GM18868 (cell line): Measurements from ENCODE around the gene TAOK3.
"Not testable (repeated sequence)": the region's sequence is repeated elsewhere in the genome, so short reads cannot be mapped to it uniquely, and the experiment has no call there.

Experiments
- ATAC-seq: cut with Tn5 transposase; IDR thresholded peaks from one replicate; pipeline ENCODE4 v1.9.1; 2021; ENCODE audit warnings: mild to moderate bottlenecking, moderate library complexity; ENCODE audit not compliant: unreplicated experiment

Gene TAOK3

DNA sequence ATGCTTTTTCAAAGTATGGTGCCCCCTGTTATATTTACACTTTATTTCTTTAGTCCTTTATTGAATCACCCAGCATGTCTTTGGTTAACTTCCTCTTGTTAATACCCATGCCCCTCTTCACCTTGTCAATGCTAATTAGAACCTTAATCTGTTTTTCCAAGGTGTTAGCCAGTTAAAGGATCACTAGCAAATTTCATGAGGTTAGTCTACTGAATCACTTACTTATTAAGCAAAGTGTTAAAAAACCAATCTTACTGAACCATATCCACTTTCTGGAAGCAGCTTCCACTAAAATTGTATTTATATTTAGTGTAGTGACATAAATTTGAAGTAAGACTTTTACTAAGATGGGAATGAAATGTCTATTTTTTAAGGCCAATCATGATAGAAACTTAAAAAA, 27.9 kb downstream of the TAOK3 start:
- no peak for ATAC-seq

DNA sequence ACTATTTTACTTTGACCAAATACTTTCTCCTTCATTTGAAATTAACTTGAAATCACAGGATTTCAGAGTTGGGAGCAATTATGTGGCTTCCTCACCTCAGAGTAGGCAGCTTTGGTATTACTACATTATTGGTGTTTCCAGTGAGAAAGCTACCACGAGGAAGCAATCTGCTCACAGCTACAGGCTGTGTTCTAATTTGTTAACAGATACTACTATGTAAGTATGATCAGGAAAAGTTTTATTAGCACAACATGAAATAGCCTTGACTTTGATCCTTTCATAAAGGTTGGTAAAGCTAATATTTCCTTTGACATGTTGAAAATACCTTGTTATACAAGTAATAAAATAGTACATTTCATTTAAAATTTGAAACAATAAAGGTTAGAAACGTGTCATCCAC, 30.6 kb downstream of the TAOK3 start:
- no peak for ATAC-seq

DNA sequence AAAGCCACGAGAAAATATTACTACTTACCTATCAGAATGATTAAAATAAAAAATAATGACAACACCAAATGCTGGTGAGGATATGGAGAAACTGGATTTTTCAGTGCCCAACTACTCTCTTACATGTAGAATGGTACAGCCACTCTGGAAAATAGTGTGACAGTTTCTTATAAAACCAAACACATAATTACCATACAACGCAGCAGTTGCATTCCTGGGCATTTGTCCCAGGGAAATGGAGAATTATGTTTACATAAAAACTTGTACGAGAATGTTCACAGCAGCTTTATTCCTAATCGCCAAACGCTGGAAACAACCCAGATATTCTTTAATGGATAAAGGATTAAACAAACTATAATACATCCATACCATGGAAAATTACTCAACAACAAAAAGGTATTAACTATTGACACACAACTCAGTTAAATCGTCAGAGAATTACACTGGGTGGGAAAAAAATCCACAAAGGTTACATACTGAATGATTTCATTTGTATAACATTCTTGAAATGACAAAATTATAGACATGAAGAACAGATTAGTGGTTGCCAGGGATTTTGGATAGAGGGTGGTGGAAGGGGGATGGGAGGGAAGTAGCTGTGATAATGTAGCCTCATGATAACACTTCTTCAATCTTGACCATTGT, 35.4 kb downstream of the TAOK3 start:
- ATAC-seq: no peak

DNA sequence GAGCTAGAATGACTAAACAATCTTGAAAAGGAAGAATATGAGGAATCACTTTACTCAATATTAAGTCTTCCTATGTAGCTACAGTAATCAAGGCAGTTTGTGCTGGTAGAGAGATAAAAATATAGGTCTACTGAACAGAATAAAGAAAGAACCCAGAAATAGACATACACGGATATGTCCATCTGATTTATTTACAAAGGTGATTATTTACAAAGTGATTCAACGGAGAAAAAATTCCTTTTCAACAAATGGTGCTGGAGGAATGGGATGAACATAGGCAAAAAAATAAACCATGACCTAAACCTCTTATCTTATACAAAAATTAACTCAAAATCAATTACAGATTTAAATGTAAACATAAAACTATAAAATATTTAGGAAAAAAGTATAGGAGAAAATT, 36.6 kb downstream of the TAOK3 start:
- ATAC-seq: no peak

DNA sequence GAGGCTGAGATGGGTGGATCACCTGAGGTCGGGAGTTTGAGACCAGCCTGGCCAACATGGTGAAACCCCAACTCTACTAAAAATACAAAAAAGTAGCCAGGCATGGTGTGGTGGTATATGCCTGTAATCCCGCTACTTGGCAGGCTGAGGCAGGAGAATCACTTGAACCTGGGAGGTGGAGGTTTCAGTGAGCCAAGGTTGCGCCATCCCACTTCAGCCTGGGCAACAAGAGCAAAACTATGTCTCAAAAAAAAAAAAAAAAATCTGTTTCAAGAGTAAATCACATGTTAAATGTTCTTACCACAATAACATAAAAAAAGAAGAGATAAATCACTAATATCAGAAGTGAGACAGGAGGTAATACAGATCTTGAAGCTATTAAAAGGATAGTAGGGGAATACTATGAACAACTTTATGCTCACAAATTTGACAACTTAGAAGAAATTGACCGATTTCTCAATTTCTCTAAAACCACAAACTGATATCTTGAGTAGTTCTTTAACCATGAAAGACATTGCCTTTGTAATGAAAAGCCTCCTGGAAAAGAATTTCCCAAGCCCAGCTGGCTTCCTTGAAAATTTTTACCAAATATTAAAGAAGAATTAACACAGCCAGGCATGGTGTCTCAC, 37.7 kb downstream of the TAOK3 start:
- ATAC-seq: no peak

DNA sequence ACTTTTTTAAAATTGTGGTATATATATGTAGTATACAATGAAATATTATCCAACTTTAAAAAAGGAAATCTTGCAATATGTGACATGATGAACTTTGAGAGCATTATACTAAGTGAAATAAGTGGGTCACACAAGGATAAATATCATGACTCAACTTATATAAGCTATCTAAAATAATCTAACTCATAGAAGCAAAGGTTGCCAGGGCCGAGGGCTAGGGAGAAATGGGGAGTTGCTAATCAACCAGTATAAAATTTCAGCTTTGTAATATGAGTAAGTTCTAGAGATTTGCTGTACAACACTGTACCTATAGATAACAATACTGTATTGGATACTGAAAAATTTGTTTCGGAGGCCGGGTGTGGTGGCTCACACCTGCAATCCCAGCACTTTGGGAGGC, 38.5 kb downstream of the TAOK3 start:
- ATAC-seq: no peak

DNA sequence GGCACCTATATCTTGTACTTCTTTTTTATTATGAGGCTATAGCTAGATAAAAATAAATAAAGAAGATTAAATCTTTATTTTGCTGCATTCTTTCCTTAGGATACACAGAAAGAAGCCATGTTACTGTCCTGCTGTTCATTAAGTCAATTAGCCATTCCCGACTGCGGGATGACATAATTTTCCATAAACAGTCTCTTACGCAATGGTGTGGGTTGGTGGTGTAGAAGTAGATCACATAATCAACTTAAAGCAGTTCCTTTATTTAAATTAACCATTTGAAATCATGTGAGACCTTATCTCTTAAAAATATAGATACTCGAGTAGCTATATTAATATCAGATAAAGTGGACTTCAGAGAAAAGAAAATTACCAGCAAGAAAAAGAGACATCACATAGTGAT, 40.2 kb downstream of the TAOK3 start:
- ATAC-seq: no peak

DNA sequence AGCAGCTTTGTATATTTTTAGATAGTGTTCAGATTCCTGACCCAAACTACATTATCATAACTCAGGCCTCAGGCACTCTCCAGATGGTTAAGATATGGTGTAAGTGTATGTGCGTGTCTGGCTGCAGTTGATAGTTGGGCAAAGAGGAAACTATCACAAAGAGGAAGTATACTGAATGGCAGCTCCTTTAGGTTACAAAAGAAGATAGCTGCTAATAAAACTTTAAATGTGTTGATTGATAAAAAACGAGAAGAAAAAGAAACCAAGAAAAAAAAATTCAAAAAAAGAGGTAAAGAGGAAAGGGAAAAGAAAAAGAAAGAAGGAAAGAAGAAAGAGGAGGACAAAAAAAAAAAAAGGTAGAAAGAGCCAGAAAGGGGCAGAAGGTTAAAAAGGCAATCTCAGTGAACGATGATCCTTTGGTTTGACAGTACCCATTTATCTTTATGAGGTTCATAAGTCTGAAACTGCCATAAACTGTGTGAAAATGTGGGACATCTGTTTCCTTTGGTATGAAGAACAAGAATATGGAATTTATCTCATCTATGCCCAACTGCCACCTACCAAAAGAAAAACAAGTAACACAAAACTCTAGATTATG, 42.2 kb downstream of the TAOK3 start:
- ATAC-seq: peak; percentile 90

DNA sequence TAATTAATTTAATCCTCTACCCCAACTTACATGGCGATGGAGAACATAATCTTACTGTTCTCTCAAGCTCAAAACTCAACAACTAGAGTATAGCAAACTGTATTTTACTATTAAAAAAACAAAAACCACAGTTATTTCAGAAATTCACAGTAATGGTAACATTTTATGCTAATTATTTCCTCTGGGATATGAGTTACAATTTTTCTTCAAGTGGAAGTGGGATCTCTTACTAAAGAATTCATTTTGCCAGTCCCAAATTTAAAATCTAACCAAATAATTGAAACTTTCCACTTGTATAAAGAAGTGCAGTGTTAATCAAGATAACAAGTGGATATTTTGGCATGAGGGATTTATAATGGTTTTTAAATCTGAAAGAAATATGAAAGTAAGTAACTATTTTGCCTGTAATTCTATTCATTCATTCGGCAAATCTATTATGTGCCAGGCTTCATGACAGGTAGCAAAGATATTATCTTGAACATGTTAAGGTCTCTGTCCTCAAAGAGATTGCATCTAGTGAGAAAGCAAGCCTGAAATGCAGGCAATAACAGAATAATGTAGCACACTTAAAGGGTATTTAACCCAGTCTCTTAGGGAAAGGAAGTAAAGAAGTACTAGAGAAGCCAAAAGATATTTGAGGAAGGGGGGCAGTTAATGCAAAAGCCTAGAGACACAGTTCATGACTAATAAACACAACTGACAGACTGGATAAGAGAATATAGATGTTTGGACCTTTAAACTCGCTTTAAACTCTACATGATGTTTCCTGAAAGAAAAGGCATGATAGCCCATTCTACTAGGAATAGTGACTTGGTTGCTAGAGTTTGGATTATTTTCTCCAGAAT, 44.0 kb downstream of the TAOK3 start:
- ATAC-seq: no peak

DNA sequence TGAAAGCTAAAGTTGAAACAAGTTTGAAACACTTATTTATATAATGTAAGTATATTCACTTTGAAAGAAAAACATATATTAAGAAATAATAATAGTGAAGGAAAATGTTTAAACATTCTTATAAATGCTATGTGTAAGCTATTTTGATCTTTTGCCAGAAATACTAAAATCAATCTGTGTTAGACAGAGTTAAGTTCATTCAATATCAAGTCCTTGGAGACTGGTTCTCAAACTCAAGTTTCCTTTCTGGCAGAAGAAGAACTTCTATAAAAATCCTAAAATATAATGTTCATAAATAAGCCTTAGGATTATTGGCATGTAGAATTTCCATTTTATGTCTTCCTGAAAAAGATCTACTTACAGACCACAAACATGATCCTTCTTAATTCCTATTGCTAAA, 45.3 kb downstream of the TAOK3 start:
- no peak for ATAC-seq

DNA sequence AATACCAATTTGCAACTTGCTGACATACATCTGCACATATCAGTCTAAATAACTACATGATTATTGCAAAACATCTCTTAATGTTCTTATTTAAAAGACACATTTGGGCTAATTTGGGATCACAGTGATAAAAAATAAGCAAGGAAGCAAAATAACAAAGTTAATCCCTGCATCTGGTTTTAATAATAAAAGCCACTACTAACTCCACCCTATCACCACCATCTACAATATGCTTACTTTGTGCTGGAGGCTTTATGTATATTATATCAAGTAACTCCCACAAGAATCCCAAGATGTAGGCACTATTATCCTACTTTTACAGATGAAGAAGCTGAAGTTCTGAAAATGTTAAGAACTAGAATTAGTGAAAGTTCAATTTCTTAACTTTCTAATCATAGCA, 45.7 kb downstream of the TAOK3 start:
- no peak for ATAC-seq

DNA sequence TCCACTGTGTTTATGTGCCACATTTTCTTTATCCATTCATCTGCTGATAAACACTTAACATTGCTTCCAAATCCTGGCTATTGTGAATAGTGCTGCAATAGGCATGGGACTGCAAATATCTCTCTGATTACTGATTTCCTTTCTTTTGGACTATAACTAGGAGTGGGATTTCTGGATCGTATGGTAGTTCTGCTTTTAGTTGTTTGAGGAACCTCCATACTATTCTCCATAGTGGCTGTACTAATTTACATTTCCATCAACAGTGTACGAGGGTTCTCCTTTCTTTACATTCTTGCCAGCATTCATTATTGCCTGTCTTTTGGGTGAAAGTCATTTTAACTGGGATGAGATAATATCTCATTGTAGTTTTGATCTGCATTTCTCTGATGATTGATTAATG, 47.6 kb downstream of the TAOK3 start:
- no peak for ATAC-seq

DNA sequence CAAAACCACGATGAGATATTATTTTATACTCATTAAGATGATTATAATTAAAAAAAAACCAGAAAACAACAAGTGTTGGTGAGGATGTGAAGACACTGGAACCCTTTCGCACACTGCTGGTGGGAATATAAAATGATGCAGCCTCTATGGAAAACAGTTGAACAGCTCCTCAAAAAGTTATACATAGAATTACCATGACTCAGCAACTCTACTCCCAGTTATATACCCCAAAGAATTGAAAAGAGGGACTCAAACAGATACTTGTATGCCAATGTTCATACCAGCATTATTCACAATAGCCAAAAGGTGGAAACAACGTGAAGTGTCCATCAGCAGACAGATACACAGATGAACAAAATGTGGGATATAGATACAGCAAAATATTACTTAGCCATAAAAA, 53.1 kb downstream of the TAOK3 start:
- ATAC-seq: no peak

DNA sequence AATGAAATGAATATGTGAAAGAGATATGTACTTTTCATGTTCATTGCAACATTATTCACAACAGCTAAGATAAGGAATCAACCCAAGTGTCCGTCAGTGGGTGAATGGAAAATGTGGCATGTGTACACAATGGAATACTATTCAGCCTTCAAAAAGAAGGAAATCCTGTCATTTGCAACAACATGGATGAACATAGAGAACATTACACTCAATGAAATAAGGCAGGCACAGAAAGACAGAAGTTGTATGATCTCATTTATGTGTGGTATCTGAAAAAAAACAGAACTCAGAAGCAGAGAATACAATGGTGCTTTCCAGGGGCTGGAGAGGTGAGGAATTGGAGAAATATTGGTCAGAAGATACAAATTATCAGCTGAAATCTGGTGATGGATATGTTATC, 54.0 kb downstream of the TAOK3 start:
- no peak for ATAC-seq

DNA sequence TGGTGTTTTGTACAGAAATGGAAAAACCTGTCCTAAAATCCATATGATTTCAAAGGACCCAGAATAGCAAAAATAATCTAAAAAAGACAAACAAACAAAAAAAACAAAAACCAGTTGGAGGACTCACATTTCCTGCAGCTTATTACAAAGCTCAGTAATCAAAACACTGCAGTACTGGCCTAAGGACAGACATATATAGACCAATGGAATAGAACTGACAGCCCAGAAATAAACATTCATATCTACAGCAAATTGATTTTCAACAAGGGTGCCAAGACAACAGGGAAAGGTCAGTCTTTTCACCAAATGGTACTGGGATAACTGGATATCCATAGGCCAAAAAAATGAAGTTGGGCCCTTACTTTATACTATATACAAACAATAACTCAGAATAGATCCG, 55.0 kb downstream of the TAOK3 start:
- no peak for ATAC-seq

DNA sequence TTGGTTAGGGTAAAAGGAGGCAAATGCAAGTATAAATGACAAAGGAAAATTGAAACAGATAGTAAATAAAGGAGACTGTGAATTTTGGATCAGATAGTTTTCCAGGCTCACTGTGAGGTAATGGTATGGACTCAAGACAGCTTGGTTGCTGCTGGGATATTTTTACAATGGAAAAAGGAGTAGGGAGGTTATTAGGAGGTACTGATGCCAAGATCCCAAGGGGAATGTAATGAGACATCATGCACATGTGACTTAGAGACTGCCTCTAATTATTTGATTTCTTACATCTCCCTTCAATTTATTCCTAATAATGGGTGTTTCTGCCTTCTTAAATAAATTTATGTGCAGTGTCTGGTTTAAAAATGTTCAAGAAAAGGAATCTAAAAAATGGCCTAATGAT, 56.9 kb downstream of the TAOK3 start:
- no peak for ATAC-seq

DNA sequence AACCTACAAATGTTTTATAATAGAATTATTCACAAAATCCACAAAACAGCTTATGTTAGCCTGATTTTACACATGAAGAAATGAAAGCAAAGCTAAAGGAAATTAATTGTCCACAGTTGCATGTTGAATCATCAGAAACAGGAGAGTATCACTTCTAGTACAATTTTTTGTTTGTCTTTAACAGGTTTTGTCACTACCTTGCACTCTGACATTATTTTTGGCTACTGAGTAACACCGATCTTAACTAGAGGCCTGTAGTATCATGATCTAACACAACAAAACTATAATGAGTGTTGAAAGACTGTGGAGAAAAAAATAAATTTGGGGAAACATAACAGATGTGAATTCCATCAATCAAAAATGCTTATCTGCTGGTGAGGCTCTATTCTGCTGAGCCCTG, 60.1 kb downstream of the TAOK3 start:
- ATAC-seq: peak; percentile 84

DNA sequence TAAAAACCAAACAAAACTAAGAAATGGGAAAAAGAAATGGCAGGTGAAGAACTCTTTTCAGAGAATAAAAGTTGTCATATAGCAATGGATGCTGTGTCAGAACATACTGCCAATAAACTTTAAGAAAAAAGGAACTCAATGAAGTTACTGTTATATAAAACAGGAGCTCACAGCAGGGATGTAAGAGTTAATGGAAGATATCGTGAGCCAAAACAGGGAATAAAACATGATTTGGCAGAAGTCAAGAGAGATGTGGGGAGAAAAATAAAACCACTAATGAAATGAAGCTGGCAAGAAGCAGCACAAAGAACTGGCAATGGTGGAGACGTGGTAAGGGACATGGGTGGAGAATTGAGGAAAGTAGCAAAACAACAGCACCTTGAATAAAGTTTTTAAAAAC, 61.0 kb downstream of the TAOK3 start:
- no peak for ATAC-seq

DNA sequence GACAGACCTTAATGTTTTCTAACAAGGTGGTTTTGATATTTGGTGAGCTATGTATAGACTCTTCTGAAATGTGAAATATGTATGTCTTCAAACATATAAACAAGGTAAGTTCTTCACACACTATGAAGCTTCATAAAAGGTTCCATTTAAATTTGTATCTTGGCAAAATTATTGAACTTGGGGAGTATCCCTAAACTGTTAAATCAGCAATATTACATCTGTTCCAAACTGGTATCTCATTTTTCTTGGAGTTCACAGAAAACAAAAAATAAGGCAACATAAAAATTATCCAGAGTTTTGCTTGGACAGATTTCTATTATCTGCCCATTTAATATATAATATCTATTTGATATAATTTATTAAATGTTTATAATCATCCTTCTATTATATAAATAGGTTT, 62.4 kb downstream of the TAOK3 start:
- no peak for ATAC-seq

DNA sequence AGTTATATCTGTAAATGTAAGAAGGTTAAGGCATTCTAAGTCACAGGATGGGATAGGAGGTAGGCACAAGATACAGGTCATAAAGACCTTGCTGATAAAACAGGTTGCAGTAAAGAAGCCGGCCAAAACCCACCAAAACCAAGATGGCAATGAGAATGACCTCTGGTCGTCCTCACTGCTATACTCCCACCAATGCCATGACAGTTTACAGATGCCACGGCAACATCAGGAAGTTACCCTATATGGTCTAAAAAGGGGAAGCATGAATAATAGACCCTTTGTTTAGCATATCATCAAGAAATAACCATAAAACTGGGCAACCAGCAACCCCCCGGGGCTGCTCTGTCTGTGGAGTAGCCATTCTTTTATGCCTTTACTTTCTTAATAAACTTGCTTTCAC, 64.7 kb downstream of the TAOK3 start:
- not testable (repeated sequence) for ATAC-seq

DNA sequence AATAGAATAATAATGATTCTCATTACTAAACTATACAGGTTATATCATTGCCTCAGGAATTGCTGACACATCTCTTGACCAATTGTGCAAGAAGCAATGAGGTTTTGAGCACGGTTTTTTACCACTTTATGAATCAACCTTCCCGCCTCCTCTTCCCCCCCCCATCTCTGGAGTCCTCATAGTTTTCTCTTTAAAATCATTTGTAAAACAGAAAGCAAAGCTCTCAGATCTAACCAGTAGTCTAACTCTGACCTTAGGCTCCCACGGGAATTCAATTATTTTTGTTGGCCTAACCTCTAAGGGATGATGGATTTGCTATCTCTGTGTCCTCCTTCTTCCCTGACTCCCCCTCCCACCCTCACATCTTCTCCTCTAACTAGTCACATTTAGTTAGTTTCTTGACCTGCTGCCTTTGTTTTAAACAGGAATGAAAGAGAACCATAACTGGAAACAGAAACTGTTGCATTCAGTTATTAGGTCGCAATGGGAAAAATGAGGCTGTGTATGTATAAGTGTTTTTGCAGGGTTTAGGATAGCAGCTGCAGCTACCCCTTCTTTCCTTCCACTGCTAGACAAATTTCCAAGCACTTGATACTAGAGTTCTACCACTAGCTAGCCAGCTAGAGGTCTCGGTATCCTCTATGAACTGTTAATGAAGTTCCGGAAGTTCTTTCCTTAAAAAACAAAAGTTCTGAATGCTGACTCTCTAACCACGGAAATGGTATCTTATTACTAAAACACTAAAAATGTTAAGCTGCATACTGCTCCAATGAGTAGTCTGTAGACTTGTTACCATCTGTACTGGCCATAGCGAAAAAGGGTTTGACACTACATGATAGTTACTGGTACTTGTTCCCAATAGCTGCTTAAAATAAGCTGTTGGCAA, 65.4 kb downstream of the TAOK3 start:
- peak; percentile 55 for ATAC-seq
